Measurements from ENCODE around the gene SP110.

DNA sequence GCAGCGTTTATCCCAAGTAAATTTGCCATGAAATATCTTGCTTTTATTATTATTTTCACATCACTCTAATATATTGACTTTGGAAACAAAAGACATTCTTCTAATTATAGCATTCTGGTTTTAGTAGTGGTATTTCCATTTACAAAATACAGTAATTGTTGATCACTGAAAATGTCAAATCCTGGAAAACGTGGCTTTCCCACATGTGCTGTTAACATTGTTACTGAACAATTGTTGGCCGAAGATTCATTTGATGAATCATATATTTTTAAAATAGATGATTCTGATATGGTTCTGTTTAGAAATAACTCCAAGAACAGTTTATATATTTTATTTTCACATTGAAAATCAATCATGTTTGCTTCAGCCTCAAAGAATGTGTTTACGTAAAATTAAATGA lies 38.7 kb upstream of the SP110 start:
- TF ChIP-seq, protein P1, sequence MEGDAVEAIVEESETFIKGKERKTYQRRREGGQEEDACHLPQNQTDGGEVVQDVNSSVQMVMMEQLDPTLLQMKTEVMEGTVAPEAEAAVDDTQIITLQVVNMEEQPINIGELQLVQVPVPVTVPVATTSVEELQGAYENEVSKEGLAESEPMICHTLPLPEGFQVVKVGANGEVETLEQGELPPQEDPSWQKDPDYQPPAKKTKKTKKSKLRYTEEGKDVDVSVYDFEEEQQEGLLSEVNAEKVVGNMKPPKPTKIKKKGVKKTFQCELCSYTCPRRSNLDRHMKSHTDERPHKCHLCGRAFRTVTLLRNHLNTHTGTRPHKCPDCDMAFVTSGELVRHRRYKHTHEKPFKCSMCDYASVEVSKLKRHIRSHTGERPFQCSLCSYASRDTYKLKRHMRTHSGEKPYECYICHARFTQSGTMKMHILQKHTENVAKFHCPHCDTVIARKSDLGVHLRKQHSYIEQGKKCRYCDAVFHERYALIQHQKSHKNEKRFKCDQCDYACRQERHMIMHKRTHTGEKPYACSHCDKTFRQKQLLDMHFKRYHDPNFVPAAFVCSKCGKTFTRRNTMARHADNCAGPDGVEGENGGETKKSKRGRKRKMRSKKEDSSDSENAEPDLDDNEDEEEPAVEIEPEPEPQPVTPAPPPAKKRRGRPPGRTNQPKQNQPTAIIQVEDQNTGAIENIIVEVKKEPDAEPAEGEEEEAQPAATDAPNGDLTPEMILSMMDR (conservative IDR thresholded peaks at IDR 0.05; ENCODE audit: low read depth in 2 of 2), result no peak
- TF ChIP-seq EZH2phosphoT487 (IDR thresholded peaks at IDR 0.05; ENCODE audit: unreplicated experiment), result no peak
- TF ChIP-seq POLR2AphosphoS5 (IDR thresholded peaks at IDR 0.05; ENCODE audit: low read depth), result no peak
- no peak for TF ChIP-seq EZH2 (IDR thresholded peaks at IDR 0.05; ENCODE audit: low read depth, unreplicated experiment)
- TF ChIP-seq, protein P2, sequence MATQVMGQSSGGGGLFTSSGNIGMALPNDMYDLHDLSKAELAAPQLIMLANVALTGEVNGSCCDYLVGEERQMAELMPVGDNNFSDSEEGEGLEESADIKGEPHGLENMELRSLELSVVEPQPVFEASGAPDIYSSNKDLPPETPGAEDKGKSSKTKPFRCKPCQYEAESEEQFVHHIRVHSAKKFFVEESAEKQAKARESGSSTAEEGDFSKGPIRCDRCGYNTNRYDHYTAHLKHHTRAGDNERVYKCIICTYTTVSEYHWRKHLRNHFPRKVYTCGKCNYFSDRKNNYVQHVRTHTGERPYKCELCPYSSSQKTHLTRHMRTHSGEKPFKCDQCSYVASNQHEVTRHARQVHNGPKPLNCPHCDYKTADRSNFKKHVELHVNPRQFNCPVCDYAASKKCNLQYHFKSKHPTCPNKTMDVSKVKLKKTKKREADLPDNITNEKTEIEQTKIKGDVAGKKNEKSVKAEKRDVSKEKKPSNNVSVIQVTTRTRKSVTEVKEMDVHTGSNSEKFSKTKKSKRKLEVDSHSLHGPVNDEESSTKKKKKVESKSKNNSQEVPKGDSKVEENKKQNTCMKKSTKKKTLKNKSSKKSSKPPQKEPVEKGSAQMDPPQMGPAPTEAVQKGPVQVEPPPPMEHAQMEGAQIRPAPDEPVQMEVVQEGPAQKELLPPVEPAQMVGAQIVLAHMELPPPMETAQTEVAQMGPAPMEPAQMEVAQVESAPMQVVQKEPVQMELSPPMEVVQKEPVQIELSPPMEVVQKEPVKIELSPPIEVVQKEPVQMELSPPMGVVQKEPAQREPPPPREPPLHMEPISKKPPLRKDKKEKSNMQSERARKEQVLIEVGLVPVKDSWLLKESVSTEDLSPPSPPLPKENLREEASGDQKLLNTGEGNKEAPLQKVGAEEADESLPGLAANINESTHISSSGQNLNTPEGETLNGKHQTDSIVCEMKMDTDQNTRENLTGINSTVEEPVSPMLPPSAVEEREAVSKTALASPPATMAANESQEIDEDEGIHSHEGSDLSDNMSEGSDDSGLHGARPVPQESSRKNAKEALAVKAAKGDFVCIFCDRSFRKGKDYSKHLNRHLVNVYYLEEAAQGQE (IDR thresholded peaks at IDR 0.05; ENCODE audit: unreplicated experiment), result no peak
- no peak for TF ChIP-seq NANOG (IDR thresholded peaks at IDR 0.05; ENCODE audit: borderline replicate concordance)
- no peak for TF ChIP-seq ZNF331 (CRISPR knock-in tag; IDR thresholded peaks at IDR 0.05; ENCODE audit: low read depth)
- no peak for TF ChIP-seq STAT1 (IDR thresholded peaks at IDR 0.05; ENCODE audit: unreplicated experiment)
- no peak for TF ChIP-seq JUNB (IDR thresholded peaks at IDR 0.05; ENCODE audit: unreplicated experiment)
- no peak for TF ChIP-seq ETS1 (IDR thresholded peaks at IDR 0.05)
- TF ChIP-seq ZNF462 (CRISPR knock-in tag; IDR thresholded peaks at IDR 0.05), result no peak

Data from GM23338 (cell line).